ENCODE data around the gene GRIP2. TPM values are rescaled to one million over a fixed set of nuclear protein-coding genes. Genes with fewer than 3 reads are reported as not detected.

Gene GRIP2
- total RNA-seq, 1 donor from 2014 or later, result 2.3 TPM

DNA sequence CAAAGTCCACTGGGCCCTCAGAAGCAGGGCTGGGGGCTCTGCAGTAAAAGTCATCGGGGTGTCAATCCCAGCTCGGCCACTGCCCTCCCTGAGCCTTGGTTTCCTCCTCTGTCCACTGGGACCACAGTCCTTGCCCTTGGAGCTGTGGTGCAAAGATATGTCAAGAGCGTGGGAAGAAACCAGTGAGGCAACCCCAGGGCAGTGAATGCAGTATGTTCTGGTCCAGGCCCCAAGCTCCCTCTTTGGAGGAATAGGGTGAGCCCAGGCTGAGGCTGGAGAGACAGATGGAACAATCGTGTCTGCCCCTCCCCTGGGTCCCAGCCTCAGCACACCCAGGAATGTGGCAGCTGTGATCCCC lies 779 bp downstream of the GRIP2 start:
- no peak for DNase-seq (ENCODE audit: low spot score)

GRCh38 chr3:14538451-14539088 lies 1.6 kb downstream of the GRIP2 start:
- DNase-seq (ENCODE audit: low spot score), result no peak

DNA sequence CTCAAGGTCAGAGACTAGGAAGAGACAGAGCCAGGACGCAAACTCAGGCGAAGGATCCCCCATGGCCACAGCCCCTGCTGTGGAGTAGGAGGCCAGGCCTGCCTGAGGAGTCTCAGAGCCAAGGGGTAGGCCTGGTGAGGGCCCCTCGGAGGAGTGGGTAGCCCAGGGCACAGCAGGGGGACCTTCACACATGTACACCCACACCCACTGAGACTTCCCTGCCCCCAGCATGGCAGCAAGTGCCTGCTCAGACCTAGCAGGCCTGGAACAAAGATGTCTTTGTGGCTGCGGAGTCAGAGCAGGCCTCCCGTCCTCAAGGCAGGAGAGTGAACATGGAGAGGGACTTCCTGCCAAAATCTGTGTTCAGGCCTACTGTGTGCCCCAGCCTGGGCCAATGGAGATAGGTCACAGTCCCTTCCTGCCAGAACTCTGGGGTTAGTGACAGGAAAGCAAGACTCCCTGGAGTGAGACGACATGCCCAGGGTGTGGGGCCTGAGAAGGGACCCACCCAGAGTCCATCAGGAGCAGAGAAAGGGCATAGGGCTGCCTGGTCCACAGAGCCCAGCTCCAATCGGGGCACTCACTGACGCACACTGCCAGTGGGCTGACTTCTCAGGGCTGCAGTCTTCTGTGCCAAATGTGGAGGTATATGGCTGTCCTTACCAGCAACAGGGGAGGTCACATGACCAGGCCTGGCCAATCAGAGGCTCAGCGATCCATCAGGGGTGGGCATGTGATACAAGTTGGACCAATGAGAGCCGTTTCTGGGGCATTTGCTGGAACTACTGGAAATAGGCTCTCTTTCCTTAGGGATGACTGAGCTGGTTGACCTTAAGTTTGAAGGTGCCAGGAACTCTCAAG lies 2.3 kb downstream of the GRIP2 start:
- no peak for DNase-seq (ENCODE audit: low spot score)

DNA sequence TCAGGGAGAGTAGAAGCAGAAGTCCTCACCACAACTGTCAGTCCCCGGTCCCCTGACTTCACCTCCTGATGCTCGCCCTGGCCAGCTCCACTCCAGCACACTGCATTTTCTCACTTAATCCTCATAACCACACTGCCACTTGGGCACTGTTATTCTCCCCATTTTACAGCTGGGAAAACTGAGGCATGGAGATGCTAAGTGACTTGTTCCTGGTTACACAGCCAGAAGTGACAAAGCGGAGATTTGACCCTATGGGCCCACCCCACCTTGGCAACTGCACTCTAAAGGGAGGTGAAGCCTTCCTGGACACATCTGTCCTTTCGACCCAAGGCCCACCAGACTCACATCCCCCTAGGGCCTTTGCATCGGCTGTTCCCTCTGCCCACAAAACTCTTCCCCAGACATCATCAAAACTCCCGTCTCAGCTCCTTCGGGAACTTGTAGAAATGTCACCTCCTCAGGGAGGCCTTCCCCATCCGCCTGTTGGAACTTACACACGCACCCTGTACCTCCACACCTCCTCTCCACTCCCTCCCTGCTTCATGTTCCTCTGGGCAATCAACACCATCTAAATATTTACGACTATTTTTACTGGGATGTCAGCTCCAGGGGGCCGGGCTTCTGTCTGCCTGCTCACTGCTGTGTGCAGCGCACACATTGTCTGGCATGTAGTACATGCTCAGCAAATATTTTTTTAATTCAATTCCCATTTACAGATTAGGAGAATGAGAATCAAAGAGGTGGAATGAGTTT lies 3.1 kb downstream of the GRIP2 start:
- DNase-seq (ENCODE audit: low spot score), result no peak

DNA sequence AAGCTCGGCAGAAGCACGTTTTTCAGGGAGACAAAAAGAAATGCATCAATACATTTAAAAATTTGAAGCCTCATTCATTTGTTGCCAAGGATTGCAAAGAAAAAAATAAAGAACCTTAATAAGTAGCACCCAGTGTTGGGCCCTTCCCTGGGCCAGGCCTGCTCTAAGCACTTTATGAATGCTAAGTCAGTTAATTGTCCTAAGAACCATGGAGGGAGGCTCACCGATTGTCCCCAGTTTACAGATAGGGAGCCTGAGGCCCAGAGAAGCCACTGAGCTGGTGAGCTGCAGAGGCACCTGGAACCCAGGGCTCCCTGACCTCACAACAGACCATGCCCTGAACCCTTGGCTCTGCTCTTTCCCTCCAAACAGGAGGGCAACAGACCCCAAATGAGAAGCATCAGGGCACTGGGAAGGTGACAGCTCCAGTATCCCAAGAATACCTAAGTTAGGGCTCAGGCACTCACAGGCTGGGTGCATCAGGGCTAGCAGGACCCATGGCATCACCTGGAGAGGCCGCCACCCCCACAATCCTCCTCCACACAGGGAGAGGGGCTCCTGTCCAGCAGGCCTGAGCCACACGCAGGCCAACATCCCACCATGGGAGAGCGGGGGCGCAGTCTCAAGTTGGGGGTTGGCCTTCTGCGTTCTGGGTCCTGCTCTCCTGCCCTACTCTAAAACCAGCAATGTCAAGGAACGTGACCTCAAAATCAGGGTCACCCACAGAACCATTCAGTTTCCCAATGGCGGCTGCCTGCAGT lies 3.9 kb downstream of the GRIP2 start:
- no peak for DNase-seq (ENCODE audit: low spot score)

DNA sequence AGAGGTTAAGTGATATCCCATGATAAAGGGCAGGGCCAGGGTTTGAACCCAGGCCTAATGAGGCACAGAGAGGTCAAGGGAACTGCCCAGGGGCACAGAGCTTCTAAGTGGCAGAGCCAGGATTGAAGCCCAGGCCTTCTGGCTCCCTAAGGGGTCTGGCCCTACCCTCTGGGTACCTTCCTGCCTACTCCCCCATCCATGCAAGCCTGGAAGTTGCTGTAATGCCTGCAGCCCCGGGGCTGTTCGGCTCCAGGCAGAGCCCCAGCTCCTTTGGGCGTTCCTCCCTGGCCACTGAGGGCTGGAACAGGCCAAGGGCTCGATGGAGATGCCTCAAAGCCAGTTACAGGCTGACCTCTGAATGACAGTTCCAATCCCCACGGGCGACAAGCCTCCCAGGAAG lies 4.5 kb downstream of the GRIP2 start:
- no peak for DNase-seq (ENCODE audit: low spot score)

GRCh38 chr3:14534516-14535191 lies 5.5 kb downstream of the GRIP2 start:
- DNase-seq (ENCODE audit: low spot score), result no peak

- no peak for DNase-seq (ENCODE audit: low spot score)
Measured at GRCh38 chr3:14533457-14533958, 6.6 kb downstream of the GRIP2 start.

DNA sequence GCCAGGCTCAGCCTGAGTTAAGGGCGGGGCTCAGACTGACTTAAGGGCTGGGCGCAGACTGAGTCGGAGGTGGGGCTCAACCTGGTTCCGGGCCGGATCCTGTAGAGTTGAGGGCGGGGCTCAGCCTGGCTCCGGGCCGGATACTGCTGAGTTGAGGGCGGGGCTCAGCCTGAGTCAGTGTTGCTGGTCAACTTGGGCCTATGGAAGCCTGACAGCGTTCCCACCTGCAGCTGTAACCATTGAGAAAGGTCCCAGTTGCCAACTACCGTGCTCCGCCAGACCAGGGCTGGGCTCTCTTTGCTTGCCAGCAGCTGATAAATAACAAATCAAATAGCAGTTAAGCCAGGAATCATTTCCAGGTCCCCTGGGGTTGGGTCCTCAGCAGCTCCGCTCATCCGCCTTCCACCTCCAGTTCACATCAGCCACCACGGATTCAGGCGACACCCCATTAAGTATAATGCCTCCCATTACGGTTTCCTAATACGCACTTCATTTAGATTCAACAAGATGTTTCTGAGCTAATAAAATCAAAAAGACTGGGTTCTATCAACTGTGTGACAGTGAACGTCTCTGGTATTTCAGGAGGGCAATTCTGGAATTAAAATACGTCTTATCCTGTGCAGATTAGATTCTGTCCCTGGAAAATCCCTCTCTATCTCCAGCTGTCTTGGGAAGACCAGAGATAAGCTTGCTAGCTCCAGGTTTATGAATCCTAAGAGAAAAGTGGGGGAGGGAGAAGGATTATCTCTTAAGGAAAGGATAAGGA lies 7.3 kb downstream of the GRIP2 start:
- peak; percentile 70 for DNase-seq (ENCODE audit: low spot score)

GRCh38 chr3:14531856-14532395 lies 8.2 kb downstream of the GRIP2 start:
- no peak for DNase-seq (ENCODE audit: low spot score)

DNA sequence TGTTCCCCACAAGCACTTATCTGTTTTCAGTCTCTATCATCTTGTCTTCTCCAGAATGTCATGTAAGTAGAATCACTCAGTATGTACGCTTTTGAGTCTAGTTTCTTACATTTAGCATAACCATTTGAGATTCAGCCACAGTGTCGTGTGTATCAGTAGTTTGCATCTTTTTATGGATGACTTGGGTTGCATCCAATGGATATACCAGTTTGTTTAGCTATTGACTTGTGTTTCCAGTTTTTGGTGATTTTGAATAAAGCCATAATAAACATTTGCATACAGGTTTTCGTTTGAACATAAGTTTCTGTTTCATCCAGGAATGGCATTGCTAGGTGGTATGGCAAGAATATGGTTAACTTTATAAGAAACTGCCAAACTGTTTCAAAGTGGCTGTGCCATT lies 12.1 kb downstream of the GRIP2 start:
- DNase-seq (ENCODE audit: low spot score), result no peak

GRCh38 chr3:14525685-14526631 lies 14.2 kb downstream of the GRIP2 start:
- DNase-seq (ENCODE audit: low spot score), result no peak

DNA sequence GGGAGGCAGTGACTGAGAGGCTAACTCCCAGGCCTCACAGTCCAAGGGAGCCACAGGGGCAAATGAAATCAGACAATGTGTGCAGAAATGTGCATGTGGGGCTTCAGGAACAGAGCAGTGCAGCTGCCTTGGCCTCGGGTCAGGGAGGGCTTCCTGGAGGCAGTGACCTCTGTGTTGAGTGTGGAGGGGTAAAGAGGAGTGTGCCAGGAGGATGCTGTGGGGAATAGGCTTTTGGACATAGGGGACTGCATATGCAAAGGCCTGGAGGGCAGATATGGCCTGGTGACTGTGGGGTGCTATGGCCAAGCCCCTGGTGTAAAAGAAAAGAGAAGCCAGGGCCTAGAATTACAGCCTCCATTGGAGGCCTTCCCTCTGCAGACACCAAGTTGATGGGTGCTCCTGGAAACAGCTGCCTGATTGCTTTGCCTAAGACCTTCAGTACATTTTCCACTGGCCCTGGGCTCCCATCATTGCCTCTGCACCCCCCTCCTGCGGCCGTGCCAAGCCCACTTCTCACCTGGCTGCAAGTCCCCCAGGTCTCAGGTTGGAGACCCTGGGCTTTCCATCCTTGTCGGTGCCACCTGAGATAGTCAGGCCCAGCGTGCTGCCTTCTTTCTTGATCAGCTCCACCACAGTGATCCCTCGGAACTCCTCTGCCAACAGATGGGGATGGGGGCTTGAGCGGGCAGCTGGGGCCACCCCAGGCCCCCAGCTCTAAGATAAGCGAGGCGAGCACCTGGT lies 15.1 kb downstream of the GRIP2 start:
- no peak for DNase-seq (ENCODE audit: low spot score)

DNA sequence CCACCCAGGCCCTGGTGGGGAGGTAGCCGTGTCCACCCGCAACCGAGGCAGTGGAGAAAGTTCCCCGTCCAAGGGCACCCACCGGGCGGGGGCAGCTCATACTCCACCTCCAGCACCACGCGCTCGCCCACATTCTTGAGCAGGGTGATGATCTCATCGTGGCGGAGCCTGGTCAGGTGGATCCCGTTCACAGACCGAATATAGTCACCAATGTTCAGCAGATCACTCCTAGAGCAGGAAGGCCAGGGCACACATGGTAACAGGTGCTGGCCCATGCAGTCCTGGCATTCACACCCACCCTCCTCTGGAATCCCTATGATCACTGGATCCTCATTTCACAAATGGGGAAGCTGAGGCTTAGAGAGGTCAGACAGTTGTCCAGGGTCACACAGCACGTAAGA lies 15.8 kb downstream of the GRIP2 start:
- no peak for DNase-seq (ENCODE audit: low spot score)

DNA sequence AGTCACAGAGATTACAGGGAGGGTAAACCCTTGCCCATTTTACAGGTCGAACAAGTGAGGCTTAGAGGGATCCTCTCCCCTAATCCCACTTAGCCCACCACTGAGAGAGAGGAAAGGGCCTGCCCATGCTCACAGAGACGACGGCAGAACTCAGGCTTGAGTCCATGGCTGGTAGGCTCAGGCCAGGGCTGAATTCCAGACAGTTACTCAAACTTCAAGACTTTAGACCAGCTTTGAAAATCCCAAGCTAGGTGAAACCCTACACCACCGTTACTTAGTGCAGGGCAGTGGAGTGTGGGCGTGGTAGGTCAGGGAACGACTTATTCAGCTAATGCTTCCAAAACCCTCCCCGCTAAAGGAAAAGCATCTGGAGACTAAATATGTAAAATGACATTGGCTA lies 16.4 kb downstream of the GRIP2 start:
- DNase-seq (ENCODE audit: low spot score), result no peak

- no peak for DNase-seq (ENCODE audit: low spot score)
Measured at GRCh38 chr3:14522768-14523167, 17.4 kb downstream of the GRIP2 start.

GRCh38 chr3:14522129-14522691 lies 17.9 kb downstream of the GRIP2 start:
- no peak for DNase-seq (ENCODE audit: low spot score)

DNA sequence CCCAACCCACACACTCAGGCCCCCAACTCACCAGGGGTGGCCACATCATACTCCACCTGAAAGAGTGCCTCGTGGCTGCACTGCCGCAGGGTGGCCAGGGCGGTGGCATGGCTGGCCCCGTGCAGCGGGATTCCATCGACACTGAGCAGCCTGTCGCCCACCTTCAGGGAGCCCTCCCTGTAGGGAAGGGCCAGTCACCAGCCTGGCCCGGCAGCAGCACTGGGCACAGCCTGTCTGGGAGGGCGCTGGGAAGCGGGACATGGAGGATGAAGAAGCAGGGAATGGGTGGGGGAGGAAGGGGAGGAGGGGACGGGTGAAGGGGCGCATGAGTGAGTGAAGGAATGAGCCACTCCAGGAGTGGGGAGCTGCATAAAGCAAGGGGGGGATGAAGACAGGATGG lies 18.5 kb downstream of the GRIP2 start:
- no peak for DNase-seq (ENCODE audit: low spot score)
